ENCODE measurements around the gene LANCL2. TPM values are rescaled to one million over a fixed set of nuclear protein-coding genes. Genes with fewer than 3 reads are reported as not detected.

Gene LANCL2
- total RNA-seq, 1 experiment from 2014 or later: 10.0 TPM

- no peaks in the 10 kb centered on the region for H3K79me2 ChIP-seq (ENCODE audit: insufficient read depth, low read length)
- TF ChIP-seq RAD21 (IDR thresholded peaks at IDR 0.05; ENCODE audit: low read depth): no peak
- TF ChIP-seq EZH2phosphoT487 (IDR thresholded peaks at IDR 0.05; ENCODE audit: borderline replicate concordance): no peak
- TF ChIP-seq CEBPB (IDR thresholded peaks at IDR 0.05; ENCODE audit: low read depth): no peak
- no peak for TF ChIP-seq ATF3 (IDR thresholded peaks at IDR 0.05)
- TF ChIP-seq, protein P1, sequence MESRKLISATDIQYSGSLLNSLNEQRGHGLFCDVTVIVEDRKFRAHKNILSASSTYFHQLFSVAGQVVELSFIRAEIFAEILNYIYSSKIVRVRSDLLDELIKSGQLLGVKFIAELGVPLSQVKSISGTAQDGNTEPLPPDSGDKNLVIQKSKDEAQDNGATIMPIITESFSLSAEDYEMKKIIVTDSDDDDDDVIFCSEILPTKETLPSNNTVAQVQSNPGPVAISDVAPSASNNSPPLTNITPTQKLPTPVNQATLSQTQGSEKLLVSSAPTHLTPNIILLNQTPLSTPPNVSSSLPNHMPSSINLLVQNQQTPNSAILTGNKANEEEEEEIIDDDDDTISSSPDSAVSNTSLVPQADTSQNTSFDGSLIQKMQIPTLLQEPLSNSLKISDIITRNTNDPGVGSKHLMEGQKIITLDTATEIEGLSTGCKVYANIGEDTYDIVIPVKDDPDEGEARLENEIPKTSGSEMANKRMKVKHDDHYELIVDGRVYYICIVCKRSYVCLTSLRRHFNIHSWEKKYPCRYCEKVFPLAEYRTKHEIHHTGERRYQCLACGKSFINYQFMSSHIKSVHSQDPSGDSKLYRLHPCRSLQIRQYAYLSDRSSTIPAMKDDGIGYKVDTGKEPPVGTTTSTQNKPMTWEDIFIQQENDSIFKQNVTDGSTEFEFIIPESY (IDR thresholded peaks at IDR 0.05; ENCODE audit: extremely low read depth, insufficient replicate concordance, low read length): no peak
- no peak for TF ChIP-seq POLR2A (IDR thresholded peaks at IDR 0.05; ENCODE audit: borderline replicate concordance, extremely low read depth, insufficient read depth, insufficient read length)
- TF ChIP-seq CTCF (IDR thresholded peaks at IDR 0.05 in 2 of 3, conservative IDR thresholded peaks at IDR 0.05 in 1 of 3; ENCODE audit: borderline replicate concordance in 1 of 3, insufficient read depth in 1 of 3, low read depth in 2 of 3, low read length in 2 of 3): no peak
- TF ChIP-seq ELF1 (IDR thresholded peaks at IDR 0.05; ENCODE audit: borderline replicate concordance, low read depth): no peak
- no peaks in the 10 kb centered on the region for H3K9me2 ChIP-seq (ENCODE audit: insufficient read depth)
- ChIA-PET RAD21 (ENCODE audit: low non-redundant PET in 1 of 2, low total read pairs in 2 of 2, uncharacterized antibody in 2 of 2, unreplicated experiment in 2 of 2) (no interaction called here), POLR2A (no interaction called here), CTCF (interaction anchor here (1.7 kb wide), 1 partner anchor 166 kb away, joined by 9 read pairs; no protein-coding TSS in a partner anchor)
- H3K27ac ChIP-seq (ENCODE audit: low read depth, low read length): no peak overlapping the region
- intact Hi-C loops (cut with micrococcal nuclease): no loop called here
- H3K27me3 ChIP-seq (ENCODE audit: insufficient read depth, low read length): no peaks in the 10 kb centered on the region
- H2AFZ ChIP-seq (ENCODE audit: low read depth, low read length, poor library complexity, severe bottlenecking): no peak overlapping the region
- H3K4me3 ChIP-seq (replicated peaks in 1 of 2; ENCODE audit: low read depth in 1 of 2, low read length in 2 of 2): no peak overlapping the region
- no peaks in the 10 kb centered on the region for H3K36me3 ChIP-seq (ENCODE audit: control insufficient read depth in 1 of 2, insufficient read depth in 2 of 2, low read length in 2 of 2)
- DNase-seq (ENCODE audit: low read depth, low spot score) (no peak), ATAC-seq (no peak)
- no peaks in the 10 kb centered on the region for H3K4me1 ChIP-seq (ENCODE audit: control insufficient read depth in 1 of 2, insufficient read depth in 2 of 2, low read length in 2 of 2)
- H3K9ac ChIP-seq (ENCODE audit: low read length): no peak overlapping the region
- no peak overlapping the region for H3K4me2 ChIP-seq (ENCODE audit: low read length)
- no TSS peak for BruUV-seq (replicated peaks)
- no peaks in the 10 kb centered on the region for H4K20me1 ChIP-seq (ENCODE audit: insufficient read depth)
- no peaks in the 10 kb centered on the region for H3K9me3 ChIP-seq (ENCODE audit: control insufficient read depth in 1 of 2, insufficient read depth in 1 of 2, low read depth in 1 of 2, low read length in 2 of 2)
Measured at GRCh38 chr7:55432506-55432905, 67.4 kb downstream of the LANCL2 start.

Measured in HCT116 (cell line).